Measurements from ENCODE around the gene ITPR1.

The ITPR1 gene

GRCh38 chr3:4819746-4820145 lies 326.6 kb downstream of the ITPR1 start:
- no peak for DNase-seq

- DNase-seq, result no peak
Observed at GRCh38 chr3:4820296-4821121, 327.4 kb downstream of the ITPR1 start.

GRCh38 chr3:4821338-4821737 lies 328.2 kb downstream of the ITPR1 start:
- DNase-seq, result no peak

- no peak for DNase-seq
Observed at GRCh38 chr3:4821975-4822374, 328.8 kb downstream of the ITPR1 start.

- DNase-seq, result no peak
Observed at GRCh38 chr3:4822568-4822967, 329.4 kb downstream of the ITPR1 start.

GRCh38 chr3:4823385-4823784 lies 330.2 kb downstream of the ITPR1 start:
- no peak for DNase-seq

GRCh38 chr3:4823986-4824925 lies 331.1 kb downstream of the ITPR1 start:
- DNase-seq, result no peak

- DNase-seq, result no peak
Observed at GRCh38 chr3:4824926-4825325, 331.8 kb downstream of the ITPR1 start.

- no peak for DNase-seq
Observed at GRCh38 chr3:4825436-4826236, 332.5 kb downstream of the ITPR1 start.

GRCh38 chr3:4826237-4827100 lies 333.3 kb downstream of the ITPR1 start:
- no peak for DNase-seq

- DNase-seq, result no peak
Observed at GRCh38 chr3:4827767-4828166, 334.6 kb downstream of the ITPR1 start.

GRCh38 chr3:4828279-4829030 lies 335.3 kb downstream of the ITPR1 start:
- DNase-seq, result no peak

- no peak for DNase-seq
Observed at GRCh38 chr3:4829031-4829394, 335.9 kb downstream of the ITPR1 start.

- DNase-seq, result no peak
Observed at GRCh38 chr3:4830586-4830914, 337.4 kb downstream of the ITPR1 start.

GRCh38 chr3:4831580-4831950 lies 338.4 kb downstream of the ITPR1 start:
- no peak for DNase-seq

- no peak for DNase-seq
Observed at GRCh38 chr3:4833471-4833870, 340.3 kb downstream of the ITPR1 start.

GRCh38 chr3:4834403-4834866 lies 341.3 kb downstream of the ITPR1 start:
- DNase-seq, result no peak

GRCh38 chr3:4835616-4836043 lies 342.5 kb downstream of the ITPR1 start:
- peak; percentile 71 for DNase-seq

GRCh38 chr3:4836516-4836915 lies 343.4 kb downstream of the ITPR1 start:
- no peak for DNase-seq

GRCh38 chr3:4837374-4837930 lies 344.3 kb downstream of the ITPR1 start:
- no peak for DNase-seq

GRCh38 chr3:4838621-4839022 lies 345.5 kb downstream of the ITPR1 start:
- no peak for DNase-seq
